Suprapubic skin (tissue), 4 donors: Measurements from ENCODE around the gene OTUB2. TPM values are rescaled to one million over a fixed set of nuclear protein-coding genes. Genes with fewer than 3 reads are reported as not detected.

Source experiments
- DNase-seq, 2 donors: peaks; one replicate each; pipeline ENCODE4 v3.0.0-alpha.2; 2019; ENCODE audit warnings: low spot score in 2 of 2
- H3K27ac ChIP-seq: fragments of 200-600 bp; sonication (generic); one replicate; pipeline ENCODE4 v1.5.1; 2019
- H3K27me3 ChIP-seq: fragments of 200-600 bp; sonication (generic); one replicate; pipeline ENCODE4 v1.5.1; 2019
- H3K36me3 ChIP-seq: fragments of 200-600 bp; sonication (generic); one replicate; pipeline ENCODE4 v1.5.1; 2019
- H3K4me1 ChIP-seq: fragments of 200-600 bp; sonication (generic); one replicate; pipeline ENCODE4 v1.5.1; 2019
- H3K4me3 ChIP-seq: fragments of 200-600 bp; sonication (generic); one replicate; pipeline ENCODE4 v1.5.1; 2019; ENCODE audit warnings: mild to moderate bottlenecking
- H3K9me3 ChIP-seq: fragments of 200-600 bp; sonication (generic); one replicate; pipeline ENCODE4 v1.5.1; 2019
- CTCF ChIP-seq, 2 donors: fragments of 200-600 bp in 1 of 2; fragments of 450-650 bp in 1 of 2; sonication (generic) in 1 of 2; IDR thresholded peaks; one replicate each; pipeline ENCODE4 v1.5.1; 2016 to 2019; ENCODE audit warnings: antibody characterized with exemption in 2 of 2, mild to moderate bottlenecking in 1 of 2, moderate library complexity in 1 of 2
- EP300 ChIP-seq: sonication (generic); formaldehyde crosslinking; IDR thresholded peaks from one replicate; pipeline ENCODE4 v1.6.1; 2017; ENCODE audit warnings: antibody characterized with exemption
- POLR2A ChIP-seq, 2 donors: fragments of 450-650 bp; IDR thresholded peaks; one replicate each; pipeline ENCODE4 v1.6.1; 2017; ENCODE audit warnings: antibody characterized with exemption in 2 of 2, mild to moderate bottlenecking in 2 of 2, moderate library complexity in 2 of 2
- POLR2AphosphoS5 ChIP-seq, 3 donors: sonication (generic); formaldehyde crosslinking; IDR thresholded peaks; one replicate each; pipeline ENCODE4 v1.6.1; 2017; ENCODE audit warnings: antibody characterized with exemption in 3 of 3
- WGBS: methylation state at CpG from one replicate; pipeline ENCODE4 v1.1.5; 2018; 5-methylcytosine and 5-hydroxymethylcytosine counted together
- total RNA-seq, 4 donors: library from RNA; depleted of rRNA; stranded (reverse); fragments of >200 nt; gene quantifications; one replicate each; pipeline ENCODE4 v1.1.0, GENCODE V29; 2016

The OTUB2 gene
- total RNA-seq, 4 donors from 2014 or later, result 7.2 to 35.5 (median 14.3) TPM

DNA sequence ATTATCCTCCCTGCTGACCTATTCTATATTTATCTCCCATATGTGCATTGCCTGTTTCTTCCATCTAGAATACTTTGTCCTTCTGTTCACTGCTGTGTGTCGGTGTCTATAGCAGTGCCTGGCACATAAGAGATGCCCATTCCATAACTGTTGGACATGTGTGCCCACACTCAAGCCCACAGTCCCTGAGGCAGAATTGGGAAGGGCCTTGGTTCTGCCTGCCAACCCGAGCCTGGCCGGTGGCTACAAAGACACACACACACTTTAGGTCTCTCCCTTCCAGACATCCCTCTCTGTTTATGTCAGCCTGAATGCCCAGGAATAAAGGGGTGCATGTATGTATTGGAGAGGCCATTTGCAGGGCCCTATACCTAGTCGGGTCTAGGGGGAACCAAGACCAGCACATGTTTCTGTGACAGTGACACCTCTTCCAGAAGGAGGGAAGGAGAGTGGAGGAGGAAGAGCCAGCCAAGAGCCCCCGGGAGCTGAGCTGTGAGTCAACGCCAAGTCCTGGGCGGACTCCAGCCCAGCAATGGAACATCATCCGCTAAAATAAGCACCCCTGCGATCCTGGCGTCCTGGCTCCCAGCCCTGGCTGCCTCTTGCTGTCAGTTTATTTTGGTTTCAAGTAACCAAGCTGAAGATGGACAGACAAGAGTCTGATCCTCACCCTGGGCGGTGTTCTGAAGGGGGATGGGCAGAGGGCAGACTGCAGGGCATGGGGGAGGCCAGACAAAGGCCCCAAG lies 45.5 kb upstream of the OTUB2 start:
- H3K36me3 ChIP-seq, result no peaks in the 10 kb centered on the region
- no peak overlapping the region for H3K27ac ChIP-seq
- no peaks in the 10 kb centered on the region for H3K27me3 ChIP-seq
- no peak for TF ChIP-seq CTCF (IDR thresholded peaks at IDR 0.05)
- H3K4me3 ChIP-seq, result no peak overlapping the region
- H3K4me1 ChIP-seq, result peaks cover 3% of the 10 kb centered on the region
- DNase-seq, result no peak
- H3K9me3 ChIP-seq, result no peaks in the 10 kb centered on the region
- 61% methylated on average over 8 of the region's 11 CpGs for WGBS

GRCh38 chr14:93981316-93982229 lies 44.6 kb upstream of the OTUB2 start:
- TF ChIP-seq POLR2A (IDR thresholded peaks at IDR 0.05) (no peak), EP300 (no peak), POLR2AphosphoS5 (IDR thresholded peaks at IDR 0.05) (no peak), CTCF (IDR thresholded peaks at IDR 0.05) (no peak)
- no peak overlapping the region for H3K27ac ChIP-seq
- 86% methylated on average over 5 of the region's 9 CpGs for WGBS

GRCh38 chr14:93982230-93983007 lies 43.7 kb upstream of the OTUB2 start:
- no peak for DNase-seq
- no peaks in the 10 kb centered on the region for H3K9me3 ChIP-seq
- H3K27ac ChIP-seq, result no peak overlapping the region
- no peaks in the 10 kb centered on the region for H3K36me3 ChIP-seq
- 87% methylated on average over 6 of the region's 10 CpGs for WGBS
- TF ChIP-seq EP300 (no peak), CTCF (IDR thresholded peaks at IDR 0.05) (no peak), POLR2A (IDR thresholded peaks at IDR 0.05) (no peak), POLR2AphosphoS5 (IDR thresholded peaks at IDR 0.05) (no peak)
- H3K4me1 ChIP-seq, result peaks cover 3% of the 10 kb centered on the region
- H3K27me3 ChIP-seq, result no peaks in the 10 kb centered on the region
- H3K4me3 ChIP-seq, result no peak overlapping the region

More at GRCh38 chr14:93981316-93982229, 44.6 kb upstream of the OTUB2 start:
- Histone ChIP-seq H3K27me3 (no peaks in the 10 kb centered on the region), H3K9me3 (no peaks in the 10 kb centered on the region), H3K4me1 (peaks cover 3% of the 10 kb centered on the region), H3K36me3 (no peaks in the 10 kb centered on the region), H3K4me3 (no peak overlapping the region)
- DNase-seq, result no peak

- 83% methylated on average over 1 of the region's 3 CpGs for WGBS
- no peak overlapping the region for H3K27ac ChIP-seq
- no peak for DNase-seq
Measured at GRCh38 chr14:93984070-93984469, 42.1 kb upstream of the OTUB2 start.

More at GRCh38 chr14:93984070-93984469, 42.1 kb upstream of the OTUB2 start:
- Histone ChIP-seq H3K36me3 (no peaks in the 10 kb centered on the region), H3K4me3 (no peak overlapping the region), H3K27me3 (no peaks in the 10 kb centered on the region), H3K9me3 (no peaks in the 10 kb centered on the region), H3K4me1 (peaks cover 3% of the 10 kb centered on the region)
- TF ChIP-seq EP300 (no peak), CTCF (IDR thresholded peaks at IDR 0.05) (no peak), POLR2AphosphoS5 (IDR thresholded peaks at IDR 0.05) (no peak), POLR2A (IDR thresholded peaks at IDR 0.05) (no peak)
